ENCODE results near the gene CCNT2. TPM values are rescaled to one million over a fixed set of nuclear protein-coding genes. Genes with fewer than 3 reads are reported as not detected.
A peak's percentile ranks its signal among the peaks of the same experiment; 100 is the strongest.

The CCNT2 gene
- total RNA-seq, 4 donors from 2014 or later, result 12.6 to 29.8 (median 21.1) TPM

- Histone ChIP-seq H3K4me1 (no peaks in the 10 kb centered on the region), H3K9me3 (no peaks in the 10 kb centered on the region), H3K27me3 (no peaks in the 10 kb centered on the region), H3K27ac (no peak overlapping the region), H3K36me3 (no peaks in the 10 kb centered on the region), H3K4me3 (no peak overlapping the region)
- WGBS, 2 donors, result 79 to 84% methylated on average over 3 of the region's 3 CpGs
- no peak for TF ChIP-seq POLR2A (IDR thresholded peaks at IDR 0.05)
- TF ChIP-seq, protein P1, sequence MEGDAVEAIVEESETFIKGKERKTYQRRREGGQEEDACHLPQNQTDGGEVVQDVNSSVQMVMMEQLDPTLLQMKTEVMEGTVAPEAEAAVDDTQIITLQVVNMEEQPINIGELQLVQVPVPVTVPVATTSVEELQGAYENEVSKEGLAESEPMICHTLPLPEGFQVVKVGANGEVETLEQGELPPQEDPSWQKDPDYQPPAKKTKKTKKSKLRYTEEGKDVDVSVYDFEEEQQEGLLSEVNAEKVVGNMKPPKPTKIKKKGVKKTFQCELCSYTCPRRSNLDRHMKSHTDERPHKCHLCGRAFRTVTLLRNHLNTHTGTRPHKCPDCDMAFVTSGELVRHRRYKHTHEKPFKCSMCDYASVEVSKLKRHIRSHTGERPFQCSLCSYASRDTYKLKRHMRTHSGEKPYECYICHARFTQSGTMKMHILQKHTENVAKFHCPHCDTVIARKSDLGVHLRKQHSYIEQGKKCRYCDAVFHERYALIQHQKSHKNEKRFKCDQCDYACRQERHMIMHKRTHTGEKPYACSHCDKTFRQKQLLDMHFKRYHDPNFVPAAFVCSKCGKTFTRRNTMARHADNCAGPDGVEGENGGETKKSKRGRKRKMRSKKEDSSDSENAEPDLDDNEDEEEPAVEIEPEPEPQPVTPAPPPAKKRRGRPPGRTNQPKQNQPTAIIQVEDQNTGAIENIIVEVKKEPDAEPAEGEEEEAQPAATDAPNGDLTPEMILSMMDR (IDR thresholded peaks at IDR 0.05), result no peak
- DNase-seq, result no peak
- intact Hi-C loops (cut with DNase I), result no loop called here
Observed at GRCh38 chr2:134911400-134911785, 7.2 kb upstream of the CCNT2 start.

- H3K27me3 ChIP-seq, result no peaks in the 10 kb centered on the region
- H3K4me3 ChIP-seq, result no peak overlapping the region
- intact Hi-C loops (cut with DNase I), result no loop called here
- no peak overlapping the region for H3K27ac ChIP-seq
- no peaks in the 10 kb centered on the region for H3K36me3 ChIP-seq
- no peaks in the 10 kb centered on the region for H3K9me3 ChIP-seq
- no peak for DNase-seq
- TF ChIP-seq POLR2A (IDR thresholded peaks at IDR 0.05), result no peak
- TF ChIP-seq, protein P1 (IDR thresholded peaks at IDR 0.05), result no peak
- H3K4me1 ChIP-seq, result peaks cover 0 to 4% (median 2%) of the 10 kb centered on the region in 3 donors
Observed at GRCh38 chr2:134912361-134912760, 6.3 kb upstream of the CCNT2 start.

DNA sequence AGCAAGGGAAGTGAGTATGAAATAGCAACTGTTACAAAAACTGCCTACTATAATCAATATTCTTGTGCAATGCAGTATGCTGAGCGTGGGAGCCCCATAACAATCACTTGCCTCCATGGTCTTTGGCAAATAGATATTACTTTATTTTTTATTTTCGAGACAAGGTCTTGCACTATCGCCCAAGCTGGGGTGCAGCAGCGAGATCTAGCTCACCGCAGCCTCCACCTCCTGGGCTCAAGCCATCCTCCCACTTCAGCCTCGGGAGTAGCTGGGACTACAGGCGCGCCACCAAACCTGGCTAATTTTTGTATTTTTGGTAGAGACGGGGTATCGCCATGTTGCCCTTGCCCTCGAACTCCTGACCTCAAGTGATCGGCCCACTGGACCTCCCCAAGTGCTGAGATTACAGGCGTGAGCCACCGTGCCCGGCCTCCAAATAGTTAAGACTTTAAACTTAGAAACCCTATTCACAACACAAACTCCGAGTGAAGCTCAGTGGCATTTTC, 1.2 kb upstream of the CCNT2 start:
- WGBS, 2 donors, result 45 to 46% methylated on average over 11 to 14 of the region's 16 CpGs
- Histone ChIP-seq H3K27me3 (no peaks in the 10 kb centered on the region), H3K4me1 (peaks cover 11 to 39% (median 21%) of the 10 kb centered on the region in 3 donors), H3K36me3 (no peaks in the 10 kb centered on the region), H3K27ac (peak overlapping the region; percentile 97 to 99 (median 98)), H3K9me3 (no peaks in the 10 kb centered on the region), H3K4me3 (peak overlapping the region; percentile 81 to 96 (median 95))
- no peak for DNase-seq
- intact Hi-C loops (cut with DNase I), result no loop called here
- TF ChIP-seq POLR2A (IDR thresholded peaks at IDR 0.05), result no peak
- TF ChIP-seq, protein P1 (IDR thresholded peaks at IDR 0.05), result no peak

DNA sequence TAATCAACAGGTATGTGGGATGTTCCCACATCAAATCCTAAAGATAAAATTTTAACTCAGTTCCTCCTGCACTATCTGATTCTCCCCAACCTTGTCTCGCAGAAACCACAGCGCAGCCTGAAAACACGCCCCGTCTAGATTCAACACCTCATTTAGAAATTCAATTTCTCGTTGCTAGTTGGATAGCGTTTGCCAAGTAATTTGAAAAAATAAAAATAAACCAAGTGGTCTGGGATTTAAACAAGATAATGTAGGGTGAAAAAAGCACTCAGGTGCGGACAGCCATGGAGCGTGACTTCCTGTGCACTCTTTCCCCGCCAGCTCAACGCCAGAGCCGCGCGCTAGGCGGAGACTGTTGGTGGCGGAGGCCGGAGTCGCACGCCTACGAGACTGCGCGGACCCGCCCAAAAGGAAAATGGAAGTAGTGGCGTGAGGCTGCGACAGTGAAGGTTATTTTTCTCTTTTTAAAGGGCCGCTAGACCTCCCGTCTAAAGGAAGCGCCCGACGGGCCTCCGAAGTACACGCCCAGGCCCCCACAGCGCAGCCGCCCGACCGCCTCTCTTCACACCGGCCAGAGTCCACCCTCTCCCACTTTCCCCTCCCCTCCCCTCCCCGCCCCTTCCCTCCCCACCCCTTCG, 615 bp upstream of the CCNT2 start:
- 1 to 2% methylated on average over 30 to 36 of the region's 38 CpGs for WGBS, 2 donors
- peak; percentile 90 for DNase-seq
- peak in 2 of 4 donors; percentile 76 to 82 for TF ChIP-seq POLR2A (IDR thresholded peaks at IDR 0.05)
- TF ChIP-seq, protein P1 (IDR thresholded peaks at IDR 0.05), result peak in 4 of 6 experiments; percentile 26 to 55 (median 42)
- peak overlapping the region; percentile 81 to 96 (median 95) for H3K4me3 ChIP-seq
- H3K36me3 ChIP-seq, result no peaks in the 10 kb centered on the region
- peaks cover 11 to 45% (median 26%) of the 10 kb centered on the region in 3 donors for H3K4me1 ChIP-seq
- intact Hi-C loops (cut with DNase I), result no loop called here
- H3K9me3 ChIP-seq, result no peaks in the 10 kb centered on the region
- no peaks in the 10 kb centered on the region for H3K27me3 ChIP-seq
- H3K27ac ChIP-seq, result peak overlapping the region; percentile 97 to 99 (median 98)

DNA sequence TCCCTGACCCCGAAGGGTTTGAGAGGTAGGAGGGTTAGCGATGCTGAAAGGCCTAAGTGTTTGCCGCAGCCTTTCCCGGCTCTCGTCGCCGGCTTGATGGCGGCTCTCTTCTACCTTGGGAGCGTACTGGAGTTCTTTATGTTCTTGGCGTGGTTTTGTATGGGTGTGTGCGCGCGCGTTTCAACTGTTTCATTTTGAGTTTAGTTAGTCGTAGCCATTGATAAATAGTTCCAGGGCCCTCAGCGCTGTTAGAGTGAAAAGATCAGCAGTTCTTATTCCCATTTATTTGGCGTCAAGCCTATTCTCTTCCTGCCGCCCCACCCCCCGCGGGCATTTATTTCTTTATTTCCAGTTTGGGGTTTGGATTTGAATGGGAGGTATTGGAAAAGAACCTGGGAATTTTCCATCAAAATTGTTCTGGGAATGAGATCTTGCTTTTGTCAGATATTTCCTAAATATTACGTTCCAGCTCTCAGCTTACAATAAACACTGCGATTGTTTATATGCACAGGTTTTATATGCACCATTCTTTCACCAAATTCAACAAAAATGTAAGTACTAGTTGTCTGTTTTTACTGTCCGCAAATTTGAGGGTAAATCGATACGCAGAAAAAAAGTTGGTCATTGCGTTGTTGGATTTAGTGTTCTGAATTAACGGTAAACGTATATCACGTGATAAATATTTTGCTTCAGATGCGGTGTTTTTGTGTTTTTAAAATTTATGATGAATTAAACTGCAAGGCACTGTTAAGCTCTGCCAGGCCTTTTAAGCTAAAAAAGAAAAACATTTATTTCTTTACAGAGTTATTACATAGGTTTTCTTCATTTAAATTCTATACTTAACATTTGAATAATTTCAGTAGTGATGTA, 954 bp downstream of the CCNT2 start:
- H3K9me3 ChIP-seq, result no peaks in the 10 kb centered on the region
- DNase-seq, result no peak
- peak in 2 of 4 donors; percentile 7 to 46 for TF ChIP-seq POLR2A (IDR thresholded peaks at IDR 0.05)
- TF ChIP-seq, protein P1 (IDR thresholded peaks at IDR 0.05), result no peak
- peak overlapping the region; percentile 97 to 99 (median 98) for H3K27ac ChIP-seq
- intact Hi-C loops (cut with DNase I), result no loop called here
- H3K4me1 ChIP-seq, result peaks cover 11 to 59% (median 27%) of the 10 kb centered on the region in 3 donors
- peaks cover 0 to 8% (median 0%) of the 10 kb centered on the region in 3 donors for H3K36me3 ChIP-seq
- WGBS, 2 donors, result 1% methylated on average over 30 of the region's 30 CpGs
- H3K4me3 ChIP-seq, result peak overlapping the region; percentile 81 to 96 (median 95)
- no peaks in the 10 kb centered on the region for H3K27me3 ChIP-seq

Data from esophagus squamous epithelium (tissue), 5 donors.